ENCODE results near the gene TSACC.

DNA sequence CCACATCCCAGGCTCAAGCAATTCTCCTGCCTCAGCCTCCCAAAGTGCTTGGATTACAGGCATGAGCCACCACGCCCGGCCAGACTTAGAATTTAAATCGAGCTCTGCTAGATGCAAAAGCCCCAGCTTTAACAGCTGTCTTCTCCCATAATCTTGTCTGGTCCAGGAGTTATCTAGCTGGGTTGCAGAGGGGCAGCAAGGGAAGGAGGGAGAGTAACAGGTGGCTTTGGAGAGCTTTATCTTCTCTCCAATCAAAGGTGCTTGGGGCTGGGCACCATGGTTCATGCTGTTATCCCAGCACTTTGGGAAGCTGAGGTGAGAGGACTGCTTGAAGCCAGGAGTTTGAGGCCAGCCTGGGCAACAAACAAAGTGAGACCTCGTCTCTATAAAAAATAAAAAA, 34.5 kb downstream of the TSACC start:
- TF ChIP-seq, protein P1, sequence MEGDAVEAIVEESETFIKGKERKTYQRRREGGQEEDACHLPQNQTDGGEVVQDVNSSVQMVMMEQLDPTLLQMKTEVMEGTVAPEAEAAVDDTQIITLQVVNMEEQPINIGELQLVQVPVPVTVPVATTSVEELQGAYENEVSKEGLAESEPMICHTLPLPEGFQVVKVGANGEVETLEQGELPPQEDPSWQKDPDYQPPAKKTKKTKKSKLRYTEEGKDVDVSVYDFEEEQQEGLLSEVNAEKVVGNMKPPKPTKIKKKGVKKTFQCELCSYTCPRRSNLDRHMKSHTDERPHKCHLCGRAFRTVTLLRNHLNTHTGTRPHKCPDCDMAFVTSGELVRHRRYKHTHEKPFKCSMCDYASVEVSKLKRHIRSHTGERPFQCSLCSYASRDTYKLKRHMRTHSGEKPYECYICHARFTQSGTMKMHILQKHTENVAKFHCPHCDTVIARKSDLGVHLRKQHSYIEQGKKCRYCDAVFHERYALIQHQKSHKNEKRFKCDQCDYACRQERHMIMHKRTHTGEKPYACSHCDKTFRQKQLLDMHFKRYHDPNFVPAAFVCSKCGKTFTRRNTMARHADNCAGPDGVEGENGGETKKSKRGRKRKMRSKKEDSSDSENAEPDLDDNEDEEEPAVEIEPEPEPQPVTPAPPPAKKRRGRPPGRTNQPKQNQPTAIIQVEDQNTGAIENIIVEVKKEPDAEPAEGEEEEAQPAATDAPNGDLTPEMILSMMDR (IDR thresholded peaks at IDR 0.05; ENCODE audit: low read depth, low read length, missing input control), result no peak
- no peak for TF ChIP-seq GABPA (IDR thresholded peaks at IDR 0.05 in 1 of 2, conservative IDR thresholded peaks at IDR 0.05 in 1 of 2)
- no peak for TF ChIP-seq TAF1 (conservative IDR thresholded peaks at IDR 0.05)
- TF ChIP-seq, protein P2, sequence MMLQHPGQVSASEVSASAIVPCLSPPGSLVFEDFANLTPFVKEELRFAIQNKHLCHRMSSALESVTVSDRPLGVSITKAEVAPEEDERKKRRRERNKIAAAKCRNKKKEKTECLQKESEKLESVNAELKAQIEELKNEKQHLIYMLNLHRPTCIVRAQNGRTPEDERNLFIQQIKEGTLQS (IDR thresholded peaks at IDR 0.05), result no peak
- TF ChIP-seq, protein P3, sequence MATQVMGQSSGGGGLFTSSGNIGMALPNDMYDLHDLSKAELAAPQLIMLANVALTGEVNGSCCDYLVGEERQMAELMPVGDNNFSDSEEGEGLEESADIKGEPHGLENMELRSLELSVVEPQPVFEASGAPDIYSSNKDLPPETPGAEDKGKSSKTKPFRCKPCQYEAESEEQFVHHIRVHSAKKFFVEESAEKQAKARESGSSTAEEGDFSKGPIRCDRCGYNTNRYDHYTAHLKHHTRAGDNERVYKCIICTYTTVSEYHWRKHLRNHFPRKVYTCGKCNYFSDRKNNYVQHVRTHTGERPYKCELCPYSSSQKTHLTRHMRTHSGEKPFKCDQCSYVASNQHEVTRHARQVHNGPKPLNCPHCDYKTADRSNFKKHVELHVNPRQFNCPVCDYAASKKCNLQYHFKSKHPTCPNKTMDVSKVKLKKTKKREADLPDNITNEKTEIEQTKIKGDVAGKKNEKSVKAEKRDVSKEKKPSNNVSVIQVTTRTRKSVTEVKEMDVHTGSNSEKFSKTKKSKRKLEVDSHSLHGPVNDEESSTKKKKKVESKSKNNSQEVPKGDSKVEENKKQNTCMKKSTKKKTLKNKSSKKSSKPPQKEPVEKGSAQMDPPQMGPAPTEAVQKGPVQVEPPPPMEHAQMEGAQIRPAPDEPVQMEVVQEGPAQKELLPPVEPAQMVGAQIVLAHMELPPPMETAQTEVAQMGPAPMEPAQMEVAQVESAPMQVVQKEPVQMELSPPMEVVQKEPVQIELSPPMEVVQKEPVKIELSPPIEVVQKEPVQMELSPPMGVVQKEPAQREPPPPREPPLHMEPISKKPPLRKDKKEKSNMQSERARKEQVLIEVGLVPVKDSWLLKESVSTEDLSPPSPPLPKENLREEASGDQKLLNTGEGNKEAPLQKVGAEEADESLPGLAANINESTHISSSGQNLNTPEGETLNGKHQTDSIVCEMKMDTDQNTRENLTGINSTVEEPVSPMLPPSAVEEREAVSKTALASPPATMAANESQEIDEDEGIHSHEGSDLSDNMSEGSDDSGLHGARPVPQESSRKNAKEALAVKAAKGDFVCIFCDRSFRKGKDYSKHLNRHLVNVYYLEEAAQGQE (IDR thresholded peaks at IDR 0.05), result no peak
- no peak for TF ChIP-seq RAD21 (IDR thresholded peaks at IDR 0.05)
- TF ChIP-seq YY1 (IDR thresholded peaks at IDR 0.05), result no peak
- TF ChIP-seq, protein P4, sequence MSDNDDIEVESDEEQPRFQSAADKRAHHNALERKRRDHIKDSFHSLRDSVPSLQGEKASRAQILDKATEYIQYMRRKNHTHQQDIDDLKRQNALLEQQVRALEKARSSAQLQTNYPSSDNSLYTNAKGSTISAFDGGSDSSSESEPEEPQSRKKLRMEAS (IDR thresholded peaks at IDR 0.05), result no peak
- no peak for TF ChIP-seq FOXA1 (IDR thresholded peaks at IDR 0.05)
- TF ChIP-seq JUND (IDR thresholded peaks at IDR 0.05), result no peak
- TF ChIP-seq HNF4A (conservative IDR thresholded peaks at IDR 0.05), result no peak
- TF ChIP-seq, protein P5, sequence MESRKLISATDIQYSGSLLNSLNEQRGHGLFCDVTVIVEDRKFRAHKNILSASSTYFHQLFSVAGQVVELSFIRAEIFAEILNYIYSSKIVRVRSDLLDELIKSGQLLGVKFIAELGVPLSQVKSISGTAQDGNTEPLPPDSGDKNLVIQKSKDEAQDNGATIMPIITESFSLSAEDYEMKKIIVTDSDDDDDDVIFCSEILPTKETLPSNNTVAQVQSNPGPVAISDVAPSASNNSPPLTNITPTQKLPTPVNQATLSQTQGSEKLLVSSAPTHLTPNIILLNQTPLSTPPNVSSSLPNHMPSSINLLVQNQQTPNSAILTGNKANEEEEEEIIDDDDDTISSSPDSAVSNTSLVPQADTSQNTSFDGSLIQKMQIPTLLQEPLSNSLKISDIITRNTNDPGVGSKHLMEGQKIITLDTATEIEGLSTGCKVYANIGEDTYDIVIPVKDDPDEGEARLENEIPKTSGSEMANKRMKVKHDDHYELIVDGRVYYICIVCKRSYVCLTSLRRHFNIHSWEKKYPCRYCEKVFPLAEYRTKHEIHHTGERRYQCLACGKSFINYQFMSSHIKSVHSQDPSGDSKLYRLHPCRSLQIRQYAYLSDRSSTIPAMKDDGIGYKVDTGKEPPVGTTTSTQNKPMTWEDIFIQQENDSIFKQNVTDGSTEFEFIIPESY (IDR thresholded peaks at IDR 0.05), result no peak
